Gastroesophageal sphincter (tissue), 3 donors: ENCODE measurements around the gene NEK11.

ENCODE experiments used
- POLR2A ChIP-seq, 2 donors: fragments of 450-650 bp; IDR thresholded peaks; one replicate each; pipeline ENCODE4 v1.6.1; 2017; ENCODE audit warnings: antibody characterized with exemption in 2 of 2, mild to moderate bottlenecking in 2 of 2, moderate library complexity in 1 of 2
- POLR2AphosphoS5 ChIP-seq: sonication (generic); formaldehyde crosslinking; IDR thresholded peaks from one replicate; pipeline ENCODE4 v1.6.1; 2017; ENCODE audit warnings: antibody characterized with exemption
- TF ChIP-seq, protein P1 (sequence below), 4 experiments: fragments of 200-600 bp in 2 of 4; fragments of 450-650 bp in 2 of 4; sonication (generic) in 1 of 4; IDR thresholded peaks; one replicate each; pipeline ENCODE4 v1.5.1; 2017 to 2019; ENCODE audit warnings: antibody characterized with exemption in 4 of 4, mild to moderate bottlenecking in 2 of 4, moderate library complexity in 2 of 4

DNA sequence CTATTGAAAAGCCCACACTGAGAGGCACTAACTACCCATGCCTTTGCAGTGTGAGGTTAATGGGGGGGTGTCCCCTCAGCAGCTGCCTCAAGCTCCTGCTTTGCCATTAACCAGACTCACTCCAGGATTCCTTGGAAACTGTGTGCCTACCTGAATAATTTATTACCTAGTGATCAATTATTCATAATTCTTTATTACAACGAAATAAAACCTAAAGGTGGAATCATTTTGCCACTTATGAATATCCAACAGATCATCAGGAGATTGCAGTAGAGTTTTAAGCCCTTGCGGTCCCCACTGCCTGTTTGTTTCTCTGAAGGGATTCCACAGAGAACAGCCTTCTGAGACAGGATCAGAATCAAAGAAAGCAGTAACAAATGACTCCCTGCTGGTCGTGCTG is 23.3 kb downstream of the NEK11 start:
- TF ChIP-seq, protein P1, sequence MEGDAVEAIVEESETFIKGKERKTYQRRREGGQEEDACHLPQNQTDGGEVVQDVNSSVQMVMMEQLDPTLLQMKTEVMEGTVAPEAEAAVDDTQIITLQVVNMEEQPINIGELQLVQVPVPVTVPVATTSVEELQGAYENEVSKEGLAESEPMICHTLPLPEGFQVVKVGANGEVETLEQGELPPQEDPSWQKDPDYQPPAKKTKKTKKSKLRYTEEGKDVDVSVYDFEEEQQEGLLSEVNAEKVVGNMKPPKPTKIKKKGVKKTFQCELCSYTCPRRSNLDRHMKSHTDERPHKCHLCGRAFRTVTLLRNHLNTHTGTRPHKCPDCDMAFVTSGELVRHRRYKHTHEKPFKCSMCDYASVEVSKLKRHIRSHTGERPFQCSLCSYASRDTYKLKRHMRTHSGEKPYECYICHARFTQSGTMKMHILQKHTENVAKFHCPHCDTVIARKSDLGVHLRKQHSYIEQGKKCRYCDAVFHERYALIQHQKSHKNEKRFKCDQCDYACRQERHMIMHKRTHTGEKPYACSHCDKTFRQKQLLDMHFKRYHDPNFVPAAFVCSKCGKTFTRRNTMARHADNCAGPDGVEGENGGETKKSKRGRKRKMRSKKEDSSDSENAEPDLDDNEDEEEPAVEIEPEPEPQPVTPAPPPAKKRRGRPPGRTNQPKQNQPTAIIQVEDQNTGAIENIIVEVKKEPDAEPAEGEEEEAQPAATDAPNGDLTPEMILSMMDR (IDR thresholded peaks at IDR 0.05), result no peak
- TF ChIP-seq POLR2AphosphoS5 (no peak), POLR2A (IDR thresholded peaks at IDR 0.05) (no peak)
